GM23248 (cell line): ENCODE measurements around the gene ATG2A.

Source experiments
- EZH2 ChIP-seq: fragments of 200-600 bp; sonication (generic); IDR thresholded peaks from 2 replicates; pipeline ENCODE4 v1.6.1; 2018; ENCODE audit warnings: antibody characterized with exemption, mild to moderate bottlenecking; ENCODE audit not compliant: insufficient read depth, poor library complexity, severe bottlenecking
- EZH2phosphoT487 ChIP-seq: fragments of 200-600 bp; sonication (generic); IDR thresholded peaks from 2 replicates; pipeline ENCODE4 v1.6.1; 2018; ENCODE audit warnings: antibody characterized with exemption, moderate library complexity, mild to moderate bottlenecking, low read depth; ENCODE audit not compliant: insufficient read depth

DNA sequence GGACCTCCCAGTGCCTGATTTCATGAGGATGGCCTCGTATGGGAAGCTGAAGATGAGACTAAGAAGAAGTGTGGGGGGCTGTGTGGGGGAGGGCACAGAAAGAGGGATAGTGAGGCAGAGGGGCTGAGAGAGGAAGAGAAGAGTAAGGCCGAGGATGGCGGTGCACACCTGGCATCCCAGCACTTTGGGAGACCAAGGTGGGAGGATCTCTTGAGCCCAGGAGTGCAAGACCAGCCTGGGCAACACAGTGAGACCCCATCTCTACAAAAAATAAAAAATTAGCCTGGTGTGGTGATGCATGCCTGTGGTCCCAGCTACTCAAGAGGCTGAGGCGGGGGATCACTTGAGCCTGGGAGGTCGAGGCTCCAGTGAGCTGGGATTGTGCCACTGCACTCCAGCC lies 25.1 kb downstream of the ATG2A start:
- TF ChIP-seq EZH2 (no peak), EZH2phosphoT487 (no peak)
